ENCODE results near the gene SPINK2. TPM values are rescaled to one million over a fixed set of nuclear protein-coding genes. Genes with fewer than 3 reads are reported as not detected.

The SPINK2 gene
- total RNA-seq, 1 donor from 2014 or later, result 0.87 TPM

DNA sequence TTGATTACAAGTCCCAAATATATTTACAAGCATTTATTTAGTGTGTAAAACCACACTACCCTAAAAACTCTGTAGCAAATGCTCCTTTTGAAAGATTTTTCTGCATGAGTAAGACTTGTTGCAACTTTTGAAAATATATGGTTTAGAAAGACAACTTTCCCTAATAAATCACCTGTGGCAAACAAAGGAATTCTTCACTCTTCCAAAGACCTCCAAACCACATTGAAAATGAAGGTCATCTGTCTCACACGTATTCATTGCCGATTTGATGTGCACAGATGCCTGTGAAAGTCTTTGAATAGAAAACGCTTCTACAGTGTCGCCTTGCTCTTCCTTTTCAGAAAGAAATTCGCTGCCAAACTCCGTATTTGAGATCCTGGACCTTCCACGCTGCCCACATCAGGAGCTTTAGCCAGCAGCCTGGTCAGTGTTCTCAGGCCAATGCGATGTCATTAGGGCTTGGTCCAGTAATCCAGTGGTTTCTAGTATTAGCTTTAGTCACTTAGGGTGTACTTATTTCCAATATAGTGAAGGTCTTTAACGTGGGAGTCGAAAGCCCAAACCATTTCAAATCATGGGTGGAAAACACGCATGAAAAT lies 22.2 kb downstream of the SPINK2 start:
- peak overlapping the region; percentile 91 for H3K4me3 Mint-ChIP-seq
- TF ChIP-seq, protein P1, sequence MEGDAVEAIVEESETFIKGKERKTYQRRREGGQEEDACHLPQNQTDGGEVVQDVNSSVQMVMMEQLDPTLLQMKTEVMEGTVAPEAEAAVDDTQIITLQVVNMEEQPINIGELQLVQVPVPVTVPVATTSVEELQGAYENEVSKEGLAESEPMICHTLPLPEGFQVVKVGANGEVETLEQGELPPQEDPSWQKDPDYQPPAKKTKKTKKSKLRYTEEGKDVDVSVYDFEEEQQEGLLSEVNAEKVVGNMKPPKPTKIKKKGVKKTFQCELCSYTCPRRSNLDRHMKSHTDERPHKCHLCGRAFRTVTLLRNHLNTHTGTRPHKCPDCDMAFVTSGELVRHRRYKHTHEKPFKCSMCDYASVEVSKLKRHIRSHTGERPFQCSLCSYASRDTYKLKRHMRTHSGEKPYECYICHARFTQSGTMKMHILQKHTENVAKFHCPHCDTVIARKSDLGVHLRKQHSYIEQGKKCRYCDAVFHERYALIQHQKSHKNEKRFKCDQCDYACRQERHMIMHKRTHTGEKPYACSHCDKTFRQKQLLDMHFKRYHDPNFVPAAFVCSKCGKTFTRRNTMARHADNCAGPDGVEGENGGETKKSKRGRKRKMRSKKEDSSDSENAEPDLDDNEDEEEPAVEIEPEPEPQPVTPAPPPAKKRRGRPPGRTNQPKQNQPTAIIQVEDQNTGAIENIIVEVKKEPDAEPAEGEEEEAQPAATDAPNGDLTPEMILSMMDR (conservative IDR thresholded peaks at IDR 0.05), result no peak
- H3K36me3 Mint-ChIP-seq, result no peaks in the 10 kb centered on the region
- H3K27me3 Mint-ChIP-seq, result no peaks in the 10 kb centered on the region
- no peaks in the 10 kb centered on the region for H3K9me3 Mint-ChIP-seq
- H3K4me1 Mint-ChIP-seq (ENCODE audit: unreplicated experiment), result peaks cover 8% of the 10 kb centered on the region
- H3K27ac Mint-ChIP-seq, result peak overlapping the region; percentile 78
- DNase-seq (ENCODE audit: extremely low spot score, unreplicated experiment), result no peak

DNA sequence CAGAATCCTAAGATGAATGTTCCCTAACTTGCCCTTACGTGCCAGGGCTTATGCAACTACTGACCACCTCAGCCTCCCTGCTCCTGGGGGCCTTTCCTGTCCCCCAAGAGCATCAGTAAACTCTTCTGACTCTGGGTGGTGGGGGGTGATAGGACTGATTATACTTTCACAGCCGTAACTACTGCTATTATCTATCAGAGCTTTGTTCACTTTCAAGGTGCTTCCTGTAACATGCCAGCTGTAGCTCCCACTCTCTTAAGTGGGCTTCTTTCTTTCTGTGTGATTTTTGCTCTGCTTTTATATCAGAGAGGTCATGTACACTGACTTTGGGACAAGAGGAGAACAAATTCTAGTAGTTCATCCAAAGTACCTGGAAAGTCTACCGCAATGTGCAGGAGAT lies 25.3 kb downstream of the SPINK2 start:
- no peak overlapping the region for H3K27ac Mint-ChIP-seq
- no peak overlapping the region for H3K4me3 Mint-ChIP-seq
- peaks cover 8% of the 10 kb centered on the region for H3K4me1 Mint-ChIP-seq (ENCODE audit: unreplicated experiment)

DNA sequence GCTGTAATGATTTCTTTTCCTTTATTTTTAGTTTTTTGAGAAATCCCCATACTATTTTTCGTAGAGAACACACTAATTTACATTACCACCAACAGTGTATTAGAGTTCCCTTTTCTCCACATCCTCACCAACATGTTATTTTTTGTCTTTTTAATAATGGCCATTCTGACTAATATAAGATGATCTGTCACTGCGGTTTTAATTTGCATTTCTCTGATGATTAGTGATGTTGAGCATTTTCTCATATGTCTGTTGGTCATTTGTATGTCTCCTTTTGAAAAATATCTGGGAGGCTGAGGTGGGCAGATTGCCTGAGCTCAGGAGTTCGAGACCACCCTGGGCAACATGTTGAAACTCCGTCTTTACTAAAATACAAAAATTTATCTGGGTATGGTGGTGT lies 30.2 kb downstream of the SPINK2 start:
- Mint-ChIP-seq H3K27ac (no peak overlapping the region), H3K36me3 (no peaks in the 10 kb centered on the region), H3K9me3 (no peaks in the 10 kb centered on the region), H3K4me1 (ENCODE audit: unreplicated experiment) (peaks cover 3% of the 10 kb centered on the region), H3K4me3 (no peak overlapping the region), H3K27me3 (no peaks in the 10 kb centered on the region)
- TF ChIP-seq, protein P1 (conservative IDR thresholded peaks at IDR 0.05), result no peak
- no peak for DNase-seq (ENCODE audit: extremely low spot score, unreplicated experiment)

More for the DNA sequence above, 25.3 kb downstream of the SPINK2 start:
- TF ChIP-seq, protein P1 (conservative IDR thresholded peaks at IDR 0.05), result no peak
- no peak for DNase-seq (ENCODE audit: extremely low spot score, unreplicated experiment)
- Mint-ChIP-seq H3K36me3 (no peaks in the 10 kb centered on the region), H3K9me3 (no peaks in the 10 kb centered on the region), H3K27me3 (no peaks in the 10 kb centered on the region)

DNA sequence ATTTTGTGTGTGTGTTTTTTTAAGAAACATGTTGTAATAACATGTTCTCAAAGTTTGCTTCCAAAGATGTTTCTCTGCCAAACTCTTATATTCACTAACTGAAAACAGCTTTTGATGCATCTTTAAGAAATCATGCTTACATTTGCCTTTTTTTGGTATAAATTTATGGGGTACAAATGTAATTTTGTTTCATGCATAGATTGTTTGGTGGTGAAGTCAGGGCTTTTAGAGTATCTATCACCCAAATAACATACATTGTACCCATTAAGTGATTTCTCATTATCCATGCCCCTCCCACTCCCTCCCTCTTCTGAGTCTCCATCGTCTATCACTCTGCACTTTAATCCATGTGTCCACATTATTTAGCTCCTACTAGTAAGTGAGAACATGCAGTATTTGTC lies 30.8 kb downstream of the SPINK2 start:
- no peak for DNase-seq (ENCODE audit: extremely low spot score, unreplicated experiment)
- no peak overlapping the region for H3K4me3 Mint-ChIP-seq
- no peaks in the 10 kb centered on the region for H3K36me3 Mint-ChIP-seq
- no peaks in the 10 kb centered on the region for H3K27me3 Mint-ChIP-seq
- no peak overlapping the region for H3K27ac Mint-ChIP-seq
- TF ChIP-seq, protein P1 (conservative IDR thresholded peaks at IDR 0.05), result no peak
- peaks cover 3% of the 10 kb centered on the region for H3K4me1 Mint-ChIP-seq (ENCODE audit: unreplicated experiment)
- H3K9me3 Mint-ChIP-seq, result no peaks in the 10 kb centered on the region

DNA sequence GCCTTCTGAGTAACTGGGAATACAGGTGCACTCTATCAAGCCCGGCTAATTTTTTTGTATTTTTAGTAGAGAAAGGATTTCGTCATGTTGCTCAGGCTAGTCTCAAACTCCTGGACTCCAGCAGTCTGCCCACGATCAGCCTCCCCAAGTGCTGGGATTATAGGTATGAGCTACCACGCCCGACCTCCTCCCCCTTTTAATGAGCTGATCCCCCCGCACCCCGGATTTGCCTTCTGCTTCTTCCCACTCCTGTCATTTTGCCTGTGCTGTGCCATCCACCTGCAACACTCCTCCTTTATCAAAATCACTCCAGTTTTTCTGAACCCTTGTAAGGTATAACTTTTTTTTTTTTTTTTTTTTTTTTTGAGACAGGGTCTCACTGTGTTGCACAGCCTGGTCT lies 33.4 kb downstream of the SPINK2 start:
- TF ChIP-seq, protein P1 (conservative IDR thresholded peaks at IDR 0.05), result no peak
- DNase-seq (ENCODE audit: extremely low spot score, unreplicated experiment), result no peak
- Mint-ChIP-seq H3K9me3 (no peaks in the 10 kb centered on the region), H3K4me3 (no peak overlapping the region), H3K27me3 (peaks cover 4% of the 10 kb centered on the region), H3K36me3 (no peaks in the 10 kb centered on the region), H3K27ac (no peak overlapping the region), H3K4me1 (ENCODE audit: unreplicated experiment) (peaks cover 9% of the 10 kb centered on the region)

DNA sequence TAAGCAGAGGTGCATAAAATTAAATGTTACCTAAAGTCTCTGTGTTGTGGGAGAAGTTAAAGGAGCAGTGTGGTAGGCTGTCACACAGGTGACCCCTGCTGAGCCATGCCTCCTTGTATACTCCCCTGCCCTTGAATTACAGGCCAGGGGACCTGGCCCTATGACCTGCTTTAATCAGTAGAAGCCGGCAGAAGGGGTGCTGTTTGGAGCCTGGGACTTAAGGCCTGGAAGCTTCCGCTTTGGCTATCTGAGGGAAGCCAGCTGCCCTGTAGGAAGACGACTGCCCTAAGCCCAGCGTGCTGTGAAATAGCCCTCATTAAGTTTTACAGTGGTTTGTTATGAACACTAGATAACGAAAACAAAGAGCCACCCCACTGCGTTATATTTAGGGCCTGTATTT lies 34.1 kb downstream of the SPINK2 start:
- Mint-ChIP-seq H3K36me3 (no peaks in the 10 kb centered on the region), H3K27me3 (peaks cover 4% of the 10 kb centered on the region), H3K4me3 (no peak overlapping the region), H3K9me3 (no peaks in the 10 kb centered on the region), H3K4me1 (ENCODE audit: unreplicated experiment) (peaks cover 9% of the 10 kb centered on the region), H3K27ac (no peak overlapping the region)
- no peak for DNase-seq (ENCODE audit: extremely low spot score, unreplicated experiment)
- TF ChIP-seq, protein P1 (conservative IDR thresholded peaks at IDR 0.05), result no peak
